Islet of Langerhans (tissue), 1 donor: ENCODE results near the gene TMEM184A.

Source experiments
- FAIRE-seq: peaks from one replicate; lab custom pipeline; 2011; peaks lifted over from hg19 to GRCh38; lab: Jason Lieb, UNC

TMEM184A gene

GRCh38 chr7:1501487-1502270 is 54.3 kb downstream of the TMEM184A start:
- FAIRE-seq: no peak

- FAIRE-seq: no peak
These were observed 55.8 kb downstream of the TMEM184A start for GRCh38 chr7:1500064-1500807.

GRCh38 chr7:1499367-1500029 is 56.5 kb downstream of the TMEM184A start:
- no peak for FAIRE-seq

GRCh38 chr7:1498370-1499305 is 57.4 kb downstream of the TMEM184A start:
- FAIRE-seq: no peak

- no peak for FAIRE-seq
These were observed 58.6 kb downstream of the TMEM184A start for GRCh38 chr7:1497293-1497927.

GRCh38 chr7:1496531-1497292 is 59.3 kb downstream of the TMEM184A start:
- no peak for FAIRE-seq

GRCh38 chr7:1495564-1496242 is 60.3 kb downstream of the TMEM184A start:
- no peak for FAIRE-seq

GRCh38 chr7:1494866-1495563 is 61.0 kb downstream of the TMEM184A start:
- no peak for FAIRE-seq

GRCh38 chr7:1494447-1494846 is 61.6 kb downstream of the TMEM184A start:
- FAIRE-seq: no peak

- no peak for FAIRE-seq
These were observed 62.4 kb downstream of the TMEM184A start for GRCh38 chr7:1493571-1493970.

- no peak for FAIRE-seq
These were observed 62.9 kb downstream of the TMEM184A start for GRCh38 chr7:1493129-1493528.

- FAIRE-seq: no peak
These were observed 63.4 kb downstream of the TMEM184A start for GRCh38 chr7:1492640-1493039.
